ENCODE measurements around the gene FOXO6. TPM values are rescaled to one million over a fixed set of nuclear protein-coding genes. Genes with fewer than 3 reads are reported as not detected.

The FOXO6 gene
- total RNA-seq, 2 experiments from 2014 or later = 1.2 to 2.2 TPM

GRCh38 chr1:41363591-41364320 lies 2.5 kb downstream of the FOXO6 start:
- intact Hi-C loops (cut with DNase I, micrococcal nuclease) = loop anchor here in 1 of 2 experiments (2.0 to 10.0 kb wide), 6 partner anchors 17 to 1811 kb away; partner anchors contain the start of genes CFAP57, EBNA1BP2, SCMH1 and YBX1
- peaks cover 41% of the 10 kb centered on the region for H3K4me1 ChIP-seq (ENCODE audit: insufficient read depth, low read length)
- H3K27ac ChIP-seq (ENCODE audit: low read depth in 1 of 2, low read length in 2 of 2) = no peak overlapping the region
- DNase-seq (no peak), ATAC-seq (ENCODE audit: poor library complexity) (no peak)
- H3K9me3 ChIP-seq (ENCODE audit: control insufficient read depth in 1 of 2, insufficient read depth in 1 of 2, low read length in 2 of 2) = peaks cover 0 to 7% of the 10 kb centered on the region in 2 experiments
- no peak overlapping the region for H3K27ac Mint-ChIP-seq
- peaks cover 5% of the 10 kb centered on the region for H3K36me3 Mint-ChIP-seq (ENCODE audit: low read depth)
- no peak for TF ChIP-seq CTCF (IDR thresholded peaks at IDR 0.05)
- H3K27me3 Mint-ChIP-seq = peaks cover 36% of the 10 kb centered on the region
- no peaks in the 10 kb centered on the region for H3K36me3 ChIP-seq (ENCODE audit: insufficient read depth, low read length)
- no peak overlapping the region for H3K4me3 ChIP-seq (ENCODE audit: low read length)
- peaks cover 37 to 39% of the 10 kb centered on the region in 2 experiments for H3K27me3 ChIP-seq (ENCODE audit: control insufficient read depth in 1 of 2, insufficient read depth in 2 of 2, low read length in 2 of 2)
- no peaks in the 10 kb centered on the region for H3K9me3 Mint-ChIP-seq
- peaks cover 19% of the 10 kb centered on the region for H3K4me1 Mint-ChIP-seq (ENCODE audit: low read depth)
- ChIA-PET CTCF (no interaction called here), POLR2A (no interaction called here)
- H3K4me3 Mint-ChIP-seq = peak overlapping the region; percentile 26

DNA sequence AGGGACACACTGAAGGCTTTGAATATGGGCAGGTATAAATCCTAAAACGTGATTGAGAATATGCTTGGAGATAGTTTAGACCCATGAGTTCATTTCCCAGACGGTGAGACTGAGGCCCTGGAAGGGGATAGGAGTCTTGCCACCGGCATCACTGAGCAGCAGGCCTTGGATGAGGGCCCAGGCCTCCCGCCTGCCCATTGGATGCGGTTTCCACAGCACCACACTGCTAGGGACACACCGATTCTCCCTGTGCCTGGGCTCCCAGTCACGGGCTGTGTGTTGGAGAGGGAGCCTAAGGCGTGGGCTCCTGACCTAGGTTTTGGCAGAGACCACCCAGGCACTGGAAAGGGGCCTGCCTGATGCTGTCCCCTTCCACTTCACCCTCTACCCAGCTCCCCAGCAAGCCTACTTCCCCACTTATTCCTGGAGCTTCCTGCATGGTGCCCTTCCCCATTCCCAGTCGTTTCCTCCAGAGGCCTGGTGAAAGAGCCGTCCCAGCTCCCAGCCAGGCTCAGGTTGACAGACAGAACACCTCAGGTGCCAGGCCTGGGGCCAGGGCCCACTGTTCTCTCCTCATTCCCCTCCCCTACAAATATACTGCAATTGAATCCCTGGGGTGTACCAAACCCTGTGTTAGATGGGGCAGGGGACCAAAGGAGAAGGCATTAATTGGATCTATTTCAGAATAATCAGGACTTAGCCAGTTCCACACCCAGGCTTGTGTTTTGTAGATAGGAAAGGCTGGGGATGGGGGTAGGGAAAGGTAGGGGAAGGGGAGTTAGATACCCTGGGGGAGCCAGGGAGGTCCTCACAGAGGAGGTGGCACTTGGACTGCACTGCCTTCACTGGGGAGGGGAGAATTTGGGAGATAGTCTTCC lies 3.4 kb downstream of the FOXO6 start:
- Mint-ChIP-seq H3K27ac (peak overlapping the region; percentile 47), H3K36me3 (ENCODE audit: low read depth) (peaks cover 5% of the 10 kb centered on the region), H3K9me3 (no peaks in the 10 kb centered on the region), H3K4me1 (ENCODE audit: low read depth) (peaks cover 19% of the 10 kb centered on the region), H3K4me3 (peak overlapping the region; percentile 76), H3K27me3 (peaks cover 45% of the 10 kb centered on the region)
- peaks cover 0 to 7% of the 10 kb centered on the region in 2 experiments for H3K9me3 ChIP-seq (ENCODE audit: control insufficient read depth in 1 of 2, insufficient read depth in 1 of 2, low read length in 2 of 2)
- intact Hi-C loops (cut with DNase I, micrococcal nuclease) = loop anchor here in 1 of 2 experiments (5.0 to 10.0 kb wide), 5 partner anchors 122 to 1810 kb away; partner anchors contain the start of genes CFAP57, EBNA1BP2, SCMH1 and YBX1
- ChIA-PET POLR2A (no interaction called here), CTCF (no interaction called here)
- H3K36me3 ChIP-seq (ENCODE audit: insufficient read depth, low read length) = no peaks in the 10 kb centered on the region
- DNase-seq = no peak
- ATAC-seq (ENCODE audit: poor library complexity) = no peak
- TF ChIP-seq CTCF (IDR thresholded peaks at IDR 0.05) = no peak
- H3K4me3 ChIP-seq (ENCODE audit: low read length) = no peak overlapping the region
- peaks cover 41% of the 10 kb centered on the region for H3K4me1 ChIP-seq (ENCODE audit: insufficient read depth, low read length)
- H3K27me3 ChIP-seq (ENCODE audit: control insufficient read depth in 1 of 2, insufficient read depth in 2 of 2, low read length in 2 of 2) = peaks cover 37 to 48% of the 10 kb centered on the region in 2 experiments
- no peak overlapping the region for H3K27ac ChIP-seq (ENCODE audit: low read depth in 1 of 2, low read length in 2 of 2)

DNA sequence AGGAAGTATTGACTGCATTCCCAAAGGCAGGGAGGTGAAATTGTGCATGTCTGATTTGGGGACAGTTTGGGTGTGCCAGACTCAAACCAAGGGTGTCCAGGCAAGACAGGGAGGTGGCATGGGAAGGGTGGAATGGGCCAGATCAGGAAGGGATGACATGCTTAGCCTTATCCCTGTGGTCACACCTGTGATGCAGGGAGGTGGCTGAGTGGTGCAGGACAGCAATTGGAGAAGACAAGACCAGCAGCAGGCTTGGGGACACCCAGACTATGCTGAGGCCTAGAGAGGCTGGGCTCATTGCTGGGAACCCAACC lies 4.0 kb downstream of the FOXO6 start:
- ATAC-seq (ENCODE audit: poor library complexity) (no peak), DNase-seq (no peak)
- POLR2A ChIA-PET = no interaction called here
- Mint-ChIP-seq H3K4me3 (peak overlapping the region; percentile 76), H3K4me1 (ENCODE audit: low read depth) (peaks cover 15% of the 10 kb centered on the region), H3K9me3 (no peaks in the 10 kb centered on the region), H3K36me3 (ENCODE audit: low read depth) (peaks cover 5% of the 10 kb centered on the region), H3K27ac (peak overlapping the region; percentile 47), H3K27me3 (peaks cover 48% of the 10 kb centered on the region)
- TF ChIP-seq CTCF (IDR thresholded peaks at IDR 0.05) = no peak
- intact Hi-C loops (cut with DNase I, micrococcal nuclease) = loop anchor here in 1 of 2 experiments (10.0 kb wide), 4 partner anchors 300 to 1810 kb away; partner anchors contain the start of genes CFAP57, EBNA1BP2 and YBX1
- H3K4me3 ChIP-seq (ENCODE audit: low read length) = no peak overlapping the region
- H3K9me3 ChIP-seq (ENCODE audit: control insufficient read depth in 1 of 2, insufficient read depth in 1 of 2, low read length in 2 of 2) = peaks cover 0 to 7% of the 10 kb centered on the region in 2 experiments
- peaks cover 37 to 48% of the 10 kb centered on the region in 2 experiments for H3K27me3 ChIP-seq (ENCODE audit: control insufficient read depth in 1 of 2, insufficient read depth in 2 of 2, low read length in 2 of 2)
- no peak overlapping the region for H3K27ac ChIP-seq (ENCODE audit: low read depth in 1 of 2, low read length in 2 of 2)
- CTCF ChIA-PET = no interaction called here
- no peaks in the 10 kb centered on the region for H3K36me3 ChIP-seq (ENCODE audit: insufficient read depth, low read length)
- H3K4me1 ChIP-seq (ENCODE audit: insufficient read depth, low read length) = peaks cover 39% of the 10 kb centered on the region

Measured in CD4-positive, alpha-beta T cell (primary cell).